ENCODE results near the gene ITFG1. TPM values are rescaled to one million over a fixed set of nuclear protein-coding genes. Genes with fewer than 3 reads are reported as not detected.

ITFG1 gene
- total RNA-seq, 1 donor from 2014 or later: 50.0 TPM

- Histone ChIP-seq H3K4me1 (no peaks in the 10 kb centered on the region), H3K9me3 (no peaks in the 10 kb centered on the region), H3K4me3 (no peak overlapping the region), H3K27ac (no peak overlapping the region), H3K36me3 (no peaks in the 10 kb centered on the region), H3K27me3 (ENCODE audit: low read depth) (no peaks in the 10 kb centered on the region)
- ATAC-seq (no peak), DNase-seq (no peak)
- TF ChIP-seq, protein P1, sequence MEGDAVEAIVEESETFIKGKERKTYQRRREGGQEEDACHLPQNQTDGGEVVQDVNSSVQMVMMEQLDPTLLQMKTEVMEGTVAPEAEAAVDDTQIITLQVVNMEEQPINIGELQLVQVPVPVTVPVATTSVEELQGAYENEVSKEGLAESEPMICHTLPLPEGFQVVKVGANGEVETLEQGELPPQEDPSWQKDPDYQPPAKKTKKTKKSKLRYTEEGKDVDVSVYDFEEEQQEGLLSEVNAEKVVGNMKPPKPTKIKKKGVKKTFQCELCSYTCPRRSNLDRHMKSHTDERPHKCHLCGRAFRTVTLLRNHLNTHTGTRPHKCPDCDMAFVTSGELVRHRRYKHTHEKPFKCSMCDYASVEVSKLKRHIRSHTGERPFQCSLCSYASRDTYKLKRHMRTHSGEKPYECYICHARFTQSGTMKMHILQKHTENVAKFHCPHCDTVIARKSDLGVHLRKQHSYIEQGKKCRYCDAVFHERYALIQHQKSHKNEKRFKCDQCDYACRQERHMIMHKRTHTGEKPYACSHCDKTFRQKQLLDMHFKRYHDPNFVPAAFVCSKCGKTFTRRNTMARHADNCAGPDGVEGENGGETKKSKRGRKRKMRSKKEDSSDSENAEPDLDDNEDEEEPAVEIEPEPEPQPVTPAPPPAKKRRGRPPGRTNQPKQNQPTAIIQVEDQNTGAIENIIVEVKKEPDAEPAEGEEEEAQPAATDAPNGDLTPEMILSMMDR (IDR thresholded peaks at IDR 0.05): no peak
- intact Hi-C loops (cut with DNase I): no loop called here
Measured at GRCh38 chr16:47316442-47317015, 144.3 kb downstream of the ITFG1 start.

DNA sequence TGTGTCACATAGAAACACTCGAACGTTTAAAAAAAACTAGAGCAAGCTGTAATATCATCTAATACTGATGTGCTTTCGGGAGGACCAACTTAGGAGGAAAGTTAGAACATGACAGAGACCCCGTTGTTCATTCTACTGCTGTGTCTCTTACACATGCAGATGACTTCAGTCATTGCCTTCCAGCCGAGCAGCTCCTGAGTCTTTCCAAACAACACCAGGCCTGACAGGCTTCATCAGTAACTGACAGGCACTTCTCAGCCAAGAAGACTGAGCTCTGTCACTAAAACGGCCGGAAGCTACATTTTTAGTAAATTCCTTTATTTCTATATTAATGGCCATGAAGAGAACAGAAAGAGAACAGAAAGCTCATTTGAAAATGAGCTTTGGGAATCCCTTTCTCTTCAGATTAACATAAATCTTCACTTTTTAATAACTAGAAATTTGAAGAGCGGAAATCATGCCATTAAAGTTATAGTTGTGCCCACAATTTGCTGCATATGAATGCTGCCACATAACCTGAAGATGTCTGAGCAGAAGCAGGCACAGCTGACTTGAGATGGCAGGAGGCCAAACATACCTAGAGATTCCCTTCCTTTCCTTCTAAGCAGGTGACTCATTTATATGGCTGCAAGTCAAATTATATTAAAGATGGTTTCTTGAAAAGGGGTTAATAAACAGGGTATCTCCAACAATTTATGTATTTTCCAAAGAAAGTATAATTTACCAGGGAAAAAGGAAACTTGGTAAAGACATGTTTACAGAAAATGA is 148.9 kb downstream of the ITFG1 start:
- Histone ChIP-seq H3K27ac (no peak overlapping the region), H3K36me3 (peaks cover 8% of the 10 kb centered on the region), H3K4me3 (no peak overlapping the region), H3K27me3 (ENCODE audit: low read depth) (no peaks in the 10 kb centered on the region), H3K9me3 (no peaks in the 10 kb centered on the region), H3K4me1 (no peaks in the 10 kb centered on the region)
- ATAC-seq (no peak), DNase-seq (no peak)
- intact Hi-C loops (cut with DNase I): no loop called here
- TF ChIP-seq, protein P1 (IDR thresholded peaks at IDR 0.05): no peak

DNA sequence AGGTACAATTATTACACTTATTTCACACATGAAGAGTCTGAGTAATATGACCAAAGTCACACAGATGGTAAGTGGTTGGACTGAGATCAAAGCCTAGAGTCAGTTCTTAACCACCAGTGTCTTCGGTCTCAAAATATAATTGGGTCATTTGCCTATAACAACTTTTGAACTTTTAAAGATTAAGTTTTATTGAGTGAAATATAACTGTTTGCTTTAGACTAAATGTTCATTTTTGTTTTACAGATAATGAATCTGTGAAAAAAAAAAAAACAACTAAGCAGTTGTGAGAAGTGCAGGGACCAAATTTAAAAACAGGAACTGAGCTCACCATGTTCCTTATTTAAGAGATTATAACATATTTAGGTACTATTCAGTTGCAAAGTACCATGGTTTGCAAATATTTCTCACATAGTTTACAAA is 150.1 kb downstream of the ITFG1 start:
- intact Hi-C loops (cut with DNase I): no loop called here
- Histone ChIP-seq H3K27me3 (ENCODE audit: low read depth) (no peaks in the 10 kb centered on the region), H3K4me3 (no peak overlapping the region), H3K36me3 (peaks cover 8% of the 10 kb centered on the region), H3K27ac (no peak overlapping the region), H3K4me1 (no peaks in the 10 kb centered on the region), H3K9me3 (no peaks in the 10 kb centered on the region)
- ATAC-seq (no peak), DNase-seq (no peak)
- TF ChIP-seq, protein P1 (IDR thresholded peaks at IDR 0.05): no peak

DNA sequence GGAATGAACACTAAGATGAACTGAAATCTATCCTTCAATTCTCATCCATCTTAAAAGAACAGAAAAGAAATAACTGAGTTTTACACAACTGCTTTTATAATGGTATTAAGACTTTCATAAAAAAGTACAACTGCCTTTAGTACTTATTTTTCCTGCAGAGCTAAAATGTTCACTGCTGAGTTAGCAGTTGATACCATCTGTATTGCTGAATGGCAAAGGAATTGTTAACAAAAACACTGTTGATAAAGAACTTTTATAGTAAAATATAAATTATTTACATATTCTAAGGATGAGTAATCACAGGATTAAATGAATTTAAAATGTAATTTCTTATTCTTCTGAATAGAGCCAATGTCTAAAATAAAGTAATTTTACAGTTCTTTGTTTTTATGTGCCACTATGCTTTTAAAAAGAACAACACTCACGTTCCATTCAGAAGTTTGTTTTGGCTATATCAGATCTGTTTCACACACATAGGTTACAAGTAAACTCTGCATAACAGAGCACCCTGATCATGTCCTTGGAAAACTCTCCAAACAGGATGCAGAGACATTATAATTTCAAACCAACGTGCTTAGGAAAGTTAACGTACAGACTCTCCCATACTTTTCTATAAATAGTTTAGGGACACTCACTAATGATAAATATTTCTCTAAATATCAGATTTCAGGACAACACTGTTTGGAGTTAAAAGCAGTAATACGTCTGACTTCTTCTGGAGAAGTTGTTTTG is 151.1 kb downstream of the ITFG1 start:
- TF ChIP-seq, protein P1 (IDR thresholded peaks at IDR 0.05): no peak
- intact Hi-C loops (cut with DNase I): no loop called here
- H3K27me3 ChIP-seq (ENCODE audit: low read depth): no peaks in the 10 kb centered on the region
- ATAC-seq (no peak), DNase-seq (no peak)
- H3K36me3 ChIP-seq: peaks cover 8% of the 10 kb centered on the region
- H3K4me1 ChIP-seq: no peaks in the 10 kb centered on the region
- no peak overlapping the region for H3K27ac ChIP-seq
- no peak overlapping the region for H3K4me3 ChIP-seq
- no peaks in the 10 kb centered on the region for H3K9me3 ChIP-seq

GRCh38 chr16:47308601-47309000 is 152.3 kb downstream of the ITFG1 start:
- TF ChIP-seq, protein P1 (IDR thresholded peaks at IDR 0.05): no peak
- H3K9me3 ChIP-seq: no peaks in the 10 kb centered on the region
- no peaks in the 10 kb centered on the region for H3K4me1 ChIP-seq
- no peak for ATAC-seq
- DNase-seq: no peak
- no peaks in the 10 kb centered on the region for H3K27me3 ChIP-seq (ENCODE audit: low read depth)
- no peak overlapping the region for H3K4me3 ChIP-seq
- H3K27ac ChIP-seq: no peak overlapping the region
- intact Hi-C loops (cut with DNase I): no loop called here
- H3K36me3 ChIP-seq: peaks cover 8% of the 10 kb centered on the region

Measured in lower lobe of right lung (tissue), 2 donors.